ENCODE data around the gene CAPN15. TPM values are rescaled to one million over a fixed set of nuclear protein-coding genes. Genes with fewer than 3 reads are reported as not detected.
A peak's percentile ranks its signal among the peaks of the same experiment; 100 is the strongest.

The CAPN15 gene
- polyA plus RNA-seq, 3 donors, result 3.4 to 42.6 (median 3.9) TPM

GRCh38 chr16:500709-501108 lies 26.8 kb upstream of the CAPN15 start:
- WGBS (ENCODE audit: insufficient coverage), result 94% methylated on average over 10 of the region's 12 CpGs
- Mint-ChIP-seq H3K4me1 (no peaks in the 10 kb centered on the region), H3K4me3 (no peak overlapping the region), H3K27ac (no peak overlapping the region), H3K27me3 (ENCODE audit: low read depth in 3 of 3) (peaks cover 0 to 2% (median 0%) of the 10 kb centered on the region in 3 donors), H3K9me3 (no peaks in the 10 kb centered on the region), H3K36me3 (peaks cover 0 to 2% of the 10 kb centered on the region in 2 donors)
- Histone ChIP-seq H3K4me1 (ENCODE audit: control insufficient read depth in 1 of 2, insufficient read depth in 2 of 2, low read length in 2 of 2) (no peaks in the 10 kb centered on the region), H3K27me3 (ENCODE audit: control insufficient read depth in 2 of 2, insufficient read depth in 2 of 2, low read length in 2 of 2) (no peaks in the 10 kb centered on the region), H3K4me3 (replicated peaks in 1 of 3; ENCODE audit: low read depth in 2 of 3, low read length in 3 of 3) (no peak overlapping the region), H3K4me2 (replicated peaks; ENCODE audit: extremely low read depth, low read length, poor library complexity, severe bottlenecking) (no peak overlapping the region), H2AFZ (ENCODE audit: insufficient read depth, low read depth, low read length, poor library complexity, severe bottlenecking) (no peak overlapping the region), H3K9me3 (replicated peaks in 1 of 2; ENCODE audit: control insufficient read depth in 1 of 2, insufficient read depth in 1 of 2, low read length in 2 of 2) (no peaks in the 10 kb centered on the region), H3K79me2 (ENCODE audit: insufficient read depth, low read length) (no peaks in the 10 kb centered on the region), H4K20me1 (ENCODE audit: insufficient read depth, low read length) (no peaks in the 10 kb centered on the region), H3K9ac (ENCODE audit: insufficient read depth, low read length, poor library complexity, severe bottlenecking) (no peak overlapping the region), H3K36me3 (replicated peaks in 1 of 2; ENCODE audit: control insufficient read depth in 1 of 2, insufficient read depth in 2 of 2, low read length in 2 of 2) (no peaks in the 10 kb centered on the region), H3K27ac (ENCODE audit: low read depth in 1 of 2, low read length in 2 of 2) (no peak overlapping the region)
- intact Hi-C loops (cut with micrococcal nuclease), result no loop called here
- DNase-seq, result no peak
- TF ChIP-seq CTCF (IDR thresholded peaks at IDR 0.05), result no peak

GRCh38 chr16:502179-502943 lies 25.2 kb upstream of the CAPN15 start:
- Histone ChIP-seq H2AFZ (ENCODE audit: insufficient read depth, low read depth, low read length, poor library complexity, severe bottlenecking) (no peak overlapping the region), H3K79me2 (ENCODE audit: insufficient read depth, low read length) (no peaks in the 10 kb centered on the region), H3K27me3 (ENCODE audit: control insufficient read depth in 2 of 2, insufficient read depth in 2 of 2, low read length in 2 of 2) (no peaks in the 10 kb centered on the region), H3K4me3 (replicated peaks in 1 of 3; ENCODE audit: low read depth in 2 of 3, low read length in 3 of 3) (no peak overlapping the region), H3K9me3 (replicated peaks in 1 of 2; ENCODE audit: control insufficient read depth in 1 of 2, insufficient read depth in 1 of 2, low read length in 2 of 2) (no peaks in the 10 kb centered on the region), H3K36me3 (replicated peaks in 1 of 2; ENCODE audit: control insufficient read depth in 1 of 2, insufficient read depth in 2 of 2, low read length in 2 of 2) (no peaks in the 10 kb centered on the region), H3K4me2 (replicated peaks; ENCODE audit: extremely low read depth, low read length, poor library complexity, severe bottlenecking) (no peak overlapping the region), H3K9ac (ENCODE audit: insufficient read depth, low read length, poor library complexity, severe bottlenecking) (no peak overlapping the region), H4K20me1 (ENCODE audit: insufficient read depth, low read length) (no peaks in the 10 kb centered on the region), H3K4me1 (ENCODE audit: control insufficient read depth in 1 of 2, insufficient read depth in 2 of 2, low read length in 2 of 2) (no peaks in the 10 kb centered on the region), H3K27ac (ENCODE audit: low read depth in 1 of 2, low read length in 2 of 2) (no peak overlapping the region)
- no peak for DNase-seq
- Mint-ChIP-seq H3K36me3 (peaks cover 2 to 5% of the 10 kb centered on the region in 2 donors), H3K27ac (peak overlapping the region in 1 of 7 donors; percentile 40), H3K27me3 (ENCODE audit: low read depth in 3 of 3) (peaks cover 0 to 2% (median 0%) of the 10 kb centered on the region in 3 donors), H3K4me1 (no peaks in the 10 kb centered on the region), H3K9me3 (no peaks in the 10 kb centered on the region), H3K4me3 (no peak overlapping the region)
- WGBS (ENCODE audit: insufficient coverage), result 93% methylated on average over 20 of the region's 22 CpGs
- intact Hi-C loops (cut with micrococcal nuclease), result no loop called here
- no peak for TF ChIP-seq CTCF (IDR thresholded peaks at IDR 0.05)

Data from CD14-positive monocyte (primary cell).